22Rv1 (cell line): ENCODE measurements around the gene MAPKAPK5.

ENCODE experiments used
- CTCF ChIP-seq: fragments of 450-650 bp; IDR thresholded peaks from 2 replicates; pipeline ENCODE4 v1.5.1; 2017; ENCODE audit warnings: mild to moderate bottlenecking
- ZFX ChIP-seq: fragments of 450-650 bp; IDR thresholded peaks from 2 replicates; pipeline ENCODE4 v1.6.1; 2017; ENCODE audit warnings: antibody characterized with exemption, borderline replicate concordance

GRCh38 chr12:111838353-111838752, 3.7 kb upstream of the MAPKAPK5 start:
- TF ChIP-seq CTCF, result no peak
- TF ChIP-seq ZFX, result no peak
